Measurements from ENCODE around the gene ADAMTS12.

ADAMTS12 gene

DNA sequence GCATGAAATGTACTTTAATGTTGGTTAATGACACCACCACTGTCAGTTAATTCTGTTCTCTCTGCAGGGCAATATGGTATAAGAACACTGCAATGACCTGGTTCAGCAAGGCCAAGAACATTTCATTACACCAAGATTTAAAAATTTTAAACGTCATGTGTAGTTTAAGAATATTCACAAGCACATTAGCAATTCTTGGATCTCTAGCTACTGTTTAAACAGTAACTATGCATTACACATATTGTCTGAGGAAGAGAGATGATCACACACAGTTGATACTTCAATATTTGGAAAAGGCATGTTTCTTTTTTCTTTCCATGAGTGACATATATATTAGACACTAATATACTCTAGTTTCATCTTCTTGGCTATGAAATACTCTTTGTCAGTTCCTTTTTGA, 143.0 kb downstream of the ADAMTS12 start:
- H3K27me3 ChIP-seq (replicated peaks; ENCODE audit: control insufficient read depth, insufficient read depth, low read length, poor library complexity, severe bottlenecking): no peaks in the 10 kb centered on the region
- H3K27ac ChIP-seq (ENCODE audit: insufficient read depth, low read length, poor library complexity, severe bottlenecking): no peak overlapping the region
- DNase-seq: no peak
- H3K36me3 ChIP-seq (ENCODE audit: control insufficient read depth, insufficient read depth, low read length): no peaks in the 10 kb centered on the region
- no peaks in the 10 kb centered on the region for H3K4me1 ChIP-seq (ENCODE audit: control insufficient read depth, insufficient read depth, low read length, poor library complexity, severe bottlenecking)
- H3K4me3 ChIP-seq (ENCODE audit: insufficient read depth, low read depth, low read length, poor library complexity, severe bottlenecking): no peak overlapping the region
- no peaks in the 10 kb centered on the region for H3K9me3 ChIP-seq (ENCODE audit: control insufficient read depth, low read length)

DNA sequence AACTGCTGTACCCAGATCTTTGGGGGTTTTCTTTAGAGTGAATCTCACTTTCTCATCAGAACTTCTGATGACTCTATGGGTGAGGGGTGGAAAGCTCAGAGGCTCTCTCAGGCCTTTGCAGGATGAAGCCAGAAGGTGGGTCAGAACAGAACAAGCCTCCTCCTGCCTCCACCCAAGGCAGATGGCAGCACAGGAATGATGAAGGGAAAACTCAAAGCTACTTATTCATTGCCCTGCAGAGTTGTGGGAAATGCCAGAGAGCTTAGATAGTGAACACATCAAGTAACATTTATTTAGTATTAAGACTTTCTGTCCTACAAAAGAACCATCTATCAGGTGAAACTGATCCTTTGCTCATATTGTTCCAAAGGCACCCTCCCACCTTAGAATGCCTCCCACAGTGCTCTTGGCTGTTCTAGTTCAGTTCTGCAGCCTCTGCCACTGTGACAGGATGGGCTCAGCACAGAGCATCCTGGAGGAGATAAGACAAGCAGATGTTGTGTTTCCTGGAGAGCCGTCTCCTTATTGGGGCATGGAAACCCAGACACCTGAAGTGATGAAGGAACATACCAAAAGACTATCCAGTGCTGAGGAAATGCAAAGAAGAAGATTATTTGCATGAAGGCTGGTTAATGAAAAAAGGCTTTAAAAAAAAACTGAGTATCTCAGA, 146.6 kb downstream of the ADAMTS12 start:
- Histone ChIP-seq H3K9me3 (ENCODE audit: control insufficient read depth, low read length) (no peaks in the 10 kb centered on the region), H3K36me3 (ENCODE audit: control insufficient read depth, insufficient read depth, low read length) (no peaks in the 10 kb centered on the region), H3K27ac (ENCODE audit: insufficient read depth, low read length, poor library complexity, severe bottlenecking) (no peak overlapping the region), H3K27me3 (replicated peaks; ENCODE audit: control insufficient read depth, insufficient read depth, low read length, poor library complexity, severe bottlenecking) (no peaks in the 10 kb centered on the region), H3K4me1 (ENCODE audit: control insufficient read depth, insufficient read depth, low read length, poor library complexity, severe bottlenecking) (no peaks in the 10 kb centered on the region), H3K4me3 (ENCODE audit: insufficient read depth, low read depth, low read length, poor library complexity, severe bottlenecking) (no peak overlapping the region)
- no peak for DNase-seq

DNA sequence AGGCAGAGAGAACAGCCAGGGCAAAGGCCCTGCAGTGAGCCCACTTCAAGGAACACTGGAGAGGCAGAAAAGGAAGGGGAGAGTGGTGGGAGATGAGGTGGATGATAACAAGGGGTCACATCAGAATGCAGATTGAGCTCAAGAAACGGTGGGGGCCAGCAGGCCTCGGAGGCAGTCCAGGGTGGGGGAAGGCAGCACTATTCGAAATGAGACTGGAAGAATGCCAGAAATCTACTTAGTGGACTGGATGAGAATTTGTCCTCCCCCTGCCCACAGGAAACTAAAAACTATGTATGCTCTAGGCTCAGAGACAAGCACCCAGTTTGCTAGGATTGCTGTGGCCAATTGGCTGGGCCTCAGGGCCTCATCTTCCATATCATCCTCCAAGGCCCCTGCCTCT, 148.7 kb downstream of the ADAMTS12 start:
- no peak for DNase-seq
- no peaks in the 10 kb centered on the region for H3K27me3 ChIP-seq (replicated peaks; ENCODE audit: control insufficient read depth, insufficient read depth, low read length, poor library complexity, severe bottlenecking)
- no peaks in the 10 kb centered on the region for H3K36me3 ChIP-seq (ENCODE audit: control insufficient read depth, insufficient read depth, low read length)
- H3K9me3 ChIP-seq (ENCODE audit: control insufficient read depth, low read length): no peaks in the 10 kb centered on the region
- no peak overlapping the region for H3K4me3 ChIP-seq (ENCODE audit: insufficient read depth, low read depth, low read length, poor library complexity, severe bottlenecking)
- no peaks in the 10 kb centered on the region for H3K4me1 ChIP-seq (ENCODE audit: control insufficient read depth, insufficient read depth, low read length, poor library complexity, severe bottlenecking)
- no peak overlapping the region for H3K27ac ChIP-seq (ENCODE audit: insufficient read depth, low read length, poor library complexity, severe bottlenecking)

DNA sequence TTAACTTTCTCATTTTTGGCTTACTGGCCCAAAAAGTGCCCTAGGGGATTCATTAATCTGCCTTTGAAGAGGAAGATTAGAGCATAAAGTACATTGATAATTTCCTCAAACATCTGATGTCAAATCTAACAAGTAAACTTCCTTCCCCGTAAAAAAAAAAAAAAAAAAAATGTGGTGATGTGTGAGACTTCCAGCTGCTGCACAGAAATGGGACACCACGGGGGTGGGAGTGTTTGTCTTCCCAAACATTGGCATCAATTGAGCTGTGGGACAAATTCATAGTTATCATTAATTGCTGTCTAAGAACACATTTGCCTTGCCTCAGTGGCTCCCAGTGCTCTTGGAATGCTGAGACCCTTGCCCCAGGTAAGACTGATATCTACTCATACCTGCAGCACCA, 149.6 kb downstream of the ADAMTS12 start:
- Histone ChIP-seq H3K4me1 (ENCODE audit: control insufficient read depth, insufficient read depth, low read length, poor library complexity, severe bottlenecking) (no peaks in the 10 kb centered on the region), H3K36me3 (ENCODE audit: control insufficient read depth, insufficient read depth, low read length) (no peaks in the 10 kb centered on the region), H3K4me3 (ENCODE audit: insufficient read depth, low read depth, low read length, poor library complexity, severe bottlenecking) (no peak overlapping the region), H3K27ac (ENCODE audit: insufficient read depth, low read length, poor library complexity, severe bottlenecking) (no peak overlapping the region), H3K9me3 (ENCODE audit: control insufficient read depth, low read length) (no peaks in the 10 kb centered on the region), H3K27me3 (replicated peaks; ENCODE audit: control insufficient read depth, insufficient read depth, low read length, poor library complexity, severe bottlenecking) (no peaks in the 10 kb centered on the region)
- DNase-seq: no peak

DNA sequence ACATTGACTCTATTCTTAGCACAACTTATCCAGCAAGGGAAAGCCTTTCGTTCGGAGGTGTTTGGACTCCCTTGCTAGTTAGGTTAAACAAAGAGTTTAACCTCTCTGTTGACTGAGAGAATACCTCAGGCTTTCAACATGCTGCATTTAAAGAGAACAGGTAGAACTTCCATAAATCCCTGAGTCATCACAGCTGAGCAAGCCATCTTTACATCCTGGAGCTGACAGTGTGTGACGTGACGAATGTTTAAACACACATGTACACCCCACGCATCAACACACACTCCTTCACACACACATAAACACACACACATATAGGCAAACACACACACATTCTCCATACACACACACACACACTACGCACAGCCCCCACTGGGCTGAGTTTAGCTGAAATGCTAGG, 152.8 kb downstream of the ADAMTS12 start:
- H3K36me3 ChIP-seq (ENCODE audit: control insufficient read depth, insufficient read depth, low read length): no peaks in the 10 kb centered on the region
- no peaks in the 10 kb centered on the region for H3K4me1 ChIP-seq (ENCODE audit: control insufficient read depth, insufficient read depth, low read length, poor library complexity, severe bottlenecking)
- H3K27ac ChIP-seq (ENCODE audit: insufficient read depth, low read length, poor library complexity, severe bottlenecking): no peak overlapping the region
- H3K4me3 ChIP-seq (ENCODE audit: insufficient read depth, low read depth, low read length, poor library complexity, severe bottlenecking): no peak overlapping the region
- no peaks in the 10 kb centered on the region for H3K27me3 ChIP-seq (replicated peaks; ENCODE audit: control insufficient read depth, insufficient read depth, low read length, poor library complexity, severe bottlenecking)
- DNase-seq: no peak
- no peaks in the 10 kb centered on the region for H3K9me3 ChIP-seq (ENCODE audit: control insufficient read depth, low read length)

DNA sequence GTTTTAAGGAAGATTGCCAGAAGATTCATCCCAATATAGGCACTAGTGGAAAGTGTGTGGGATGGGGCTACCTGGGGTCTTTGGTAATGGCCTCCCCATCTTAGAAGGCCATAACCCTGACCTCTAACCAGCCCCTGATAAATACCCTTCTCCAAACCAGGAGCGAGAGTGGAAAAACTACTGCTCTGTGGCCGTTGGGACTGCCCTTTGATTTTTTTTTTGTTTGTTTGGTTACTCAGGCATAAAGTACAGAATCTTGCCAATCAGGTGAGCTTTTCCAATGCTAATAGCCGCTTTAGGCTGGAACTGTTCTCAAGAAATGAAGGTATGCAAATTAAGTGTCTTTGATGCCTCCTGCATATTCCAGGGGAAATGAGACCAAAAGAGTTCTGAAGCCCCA, 153.7 kb downstream of the ADAMTS12 start:
- H3K27ac ChIP-seq (ENCODE audit: insufficient read depth, low read length, poor library complexity, severe bottlenecking): no peak overlapping the region
- H3K4me3 ChIP-seq (ENCODE audit: insufficient read depth, low read depth, low read length, poor library complexity, severe bottlenecking): no peak overlapping the region
- H3K9me3 ChIP-seq (ENCODE audit: control insufficient read depth, low read length): no peaks in the 10 kb centered on the region
- H3K27me3 ChIP-seq (replicated peaks; ENCODE audit: control insufficient read depth, insufficient read depth, low read length, poor library complexity, severe bottlenecking): no peaks in the 10 kb centered on the region
- DNase-seq: no peak
- H3K36me3 ChIP-seq (ENCODE audit: control insufficient read depth, insufficient read depth, low read length): no peaks in the 10 kb centered on the region
- no peaks in the 10 kb centered on the region for H3K4me1 ChIP-seq (ENCODE audit: control insufficient read depth, insufficient read depth, low read length, poor library complexity, severe bottlenecking)

DNA sequence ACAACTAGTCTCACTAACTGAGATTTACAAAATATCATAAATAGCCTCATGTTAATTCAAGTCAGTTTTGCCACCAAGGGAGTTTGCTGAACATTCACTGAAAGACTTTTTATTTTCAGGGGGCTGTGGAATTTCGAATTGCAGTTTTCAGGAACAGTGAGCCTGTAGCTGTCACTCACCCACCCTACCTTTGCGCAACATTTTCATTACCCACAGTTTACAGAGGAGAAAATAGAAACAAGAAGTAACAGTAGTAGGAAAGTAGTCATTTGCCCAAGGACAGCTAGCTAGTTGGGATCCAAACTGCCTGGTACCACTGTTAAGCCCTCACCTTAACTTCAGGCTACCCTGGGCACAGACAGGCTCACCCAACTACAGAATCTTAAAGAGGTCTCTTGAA, 154.1 kb downstream of the ADAMTS12 start:
- Histone ChIP-seq H3K27ac (ENCODE audit: insufficient read depth, low read length, poor library complexity, severe bottlenecking) (no peak overlapping the region), H3K9me3 (ENCODE audit: control insufficient read depth, low read length) (no peaks in the 10 kb centered on the region), H3K4me1 (ENCODE audit: control insufficient read depth, insufficient read depth, low read length, poor library complexity, severe bottlenecking) (no peaks in the 10 kb centered on the region), H3K27me3 (replicated peaks; ENCODE audit: control insufficient read depth, insufficient read depth, low read length, poor library complexity, severe bottlenecking) (no peaks in the 10 kb centered on the region), H3K4me3 (ENCODE audit: insufficient read depth, low read depth, low read length, poor library complexity, severe bottlenecking) (no peak overlapping the region), H3K36me3 (ENCODE audit: control insufficient read depth, insufficient read depth, low read length) (no peaks in the 10 kb centered on the region)
- no peak for DNase-seq

DNA sequence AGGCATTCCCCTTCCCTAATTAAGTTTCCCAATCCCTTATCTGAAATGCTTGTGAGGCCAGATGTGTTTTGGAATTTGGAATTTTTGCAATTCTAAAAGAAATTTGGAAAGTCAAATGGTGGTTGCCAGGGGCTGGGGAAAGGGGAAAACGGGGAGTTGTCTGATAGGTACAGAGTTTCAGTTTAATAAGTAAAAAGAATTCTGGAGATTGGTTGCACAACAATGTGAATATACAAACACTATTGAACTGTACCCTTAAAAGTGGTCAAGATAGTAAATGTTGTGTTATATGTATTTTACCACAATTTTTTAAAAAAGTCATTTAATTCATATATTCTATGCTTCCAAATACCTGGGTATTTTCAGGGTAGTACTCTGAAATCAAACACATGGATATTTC, 154.5 kb downstream of the ADAMTS12 start:
- H3K4me3 ChIP-seq (ENCODE audit: insufficient read depth, low read depth, low read length, poor library complexity, severe bottlenecking): no peak overlapping the region
- DNase-seq: no peak
- H3K27me3 ChIP-seq (replicated peaks; ENCODE audit: control insufficient read depth, insufficient read depth, low read length, poor library complexity, severe bottlenecking): no peaks in the 10 kb centered on the region
- H3K27ac ChIP-seq (ENCODE audit: insufficient read depth, low read length, poor library complexity, severe bottlenecking): no peak overlapping the region
- H3K36me3 ChIP-seq (ENCODE audit: control insufficient read depth, insufficient read depth, low read length): no peaks in the 10 kb centered on the region
- no peaks in the 10 kb centered on the region for H3K4me1 ChIP-seq (ENCODE audit: control insufficient read depth, insufficient read depth, low read length, poor library complexity, severe bottlenecking)
- no peaks in the 10 kb centered on the region for H3K9me3 ChIP-seq (ENCODE audit: control insufficient read depth, low read length)

DNA sequence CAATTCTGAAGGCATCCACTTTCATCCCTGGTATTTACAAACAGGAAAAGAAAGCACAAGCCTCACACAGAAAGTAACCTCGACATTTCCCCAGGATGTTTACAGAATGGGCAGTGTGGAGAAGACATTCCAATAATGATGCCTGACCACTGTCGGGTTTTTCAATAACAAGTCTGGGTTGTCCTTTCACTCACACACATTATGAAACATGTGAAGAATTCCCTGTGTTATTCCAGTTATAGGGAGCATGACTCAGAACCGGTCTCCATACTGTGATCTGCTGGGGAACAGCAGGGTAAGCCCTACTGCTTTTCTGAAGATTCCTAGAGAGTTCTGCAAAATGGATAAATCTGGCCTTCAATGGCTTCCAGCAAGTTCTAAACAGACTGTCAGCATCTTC, 155.3 kb downstream of the ADAMTS12 start:
- DNase-seq: no peak
- H3K9me3 ChIP-seq (ENCODE audit: control insufficient read depth, low read length): no peaks in the 10 kb centered on the region
- no peak overlapping the region for H3K4me3 ChIP-seq (ENCODE audit: insufficient read depth, low read depth, low read length, poor library complexity, severe bottlenecking)
- no peaks in the 10 kb centered on the region for H3K36me3 ChIP-seq (ENCODE audit: control insufficient read depth, insufficient read depth, low read length)
- no peaks in the 10 kb centered on the region for H3K4me1 ChIP-seq (ENCODE audit: control insufficient read depth, insufficient read depth, low read length, poor library complexity, severe bottlenecking)
- no peaks in the 10 kb centered on the region for H3K27me3 ChIP-seq (replicated peaks; ENCODE audit: control insufficient read depth, insufficient read depth, low read length, poor library complexity, severe bottlenecking)
- H3K27ac ChIP-seq (ENCODE audit: insufficient read depth, low read length, poor library complexity, severe bottlenecking): no peak overlapping the region

DNA sequence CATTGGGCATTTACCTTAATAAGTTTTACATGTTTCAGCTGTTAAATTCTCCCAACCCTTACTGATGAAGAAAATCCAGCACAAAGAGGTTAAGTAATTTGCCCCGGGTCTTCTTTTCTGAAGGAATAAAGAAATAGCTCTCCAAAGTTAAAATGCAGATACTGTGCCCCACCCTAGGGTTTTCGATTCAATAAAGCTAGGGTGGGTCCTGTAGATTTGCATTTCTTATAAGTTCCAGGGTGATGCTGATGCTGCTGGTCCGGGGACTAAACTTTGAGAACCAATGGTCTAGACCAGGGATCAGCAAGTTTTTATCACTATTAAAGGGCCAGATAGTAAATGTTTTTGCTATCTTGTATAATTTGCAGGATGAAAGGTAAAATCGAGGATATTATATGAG, 156.7 kb downstream of the ADAMTS12 start:
- no peaks in the 10 kb centered on the region for H3K36me3 ChIP-seq (ENCODE audit: control insufficient read depth, insufficient read depth, low read length)
- H3K27me3 ChIP-seq (replicated peaks; ENCODE audit: control insufficient read depth, insufficient read depth, low read length, poor library complexity, severe bottlenecking): no peaks in the 10 kb centered on the region
- no peaks in the 10 kb centered on the region for H3K9me3 ChIP-seq (ENCODE audit: control insufficient read depth, low read length)
- DNase-seq: no peak
- no peak overlapping the region for H3K27ac ChIP-seq (ENCODE audit: insufficient read depth, low read length, poor library complexity, severe bottlenecking)
- H3K4me3 ChIP-seq (ENCODE audit: insufficient read depth, low read depth, low read length, poor library complexity, severe bottlenecking): no peak overlapping the region
- H3K4me1 ChIP-seq (ENCODE audit: control insufficient read depth, insufficient read depth, low read length, poor library complexity, severe bottlenecking): no peaks in the 10 kb centered on the region
